Measurements from ENCODE around the gene CFAP61. TPM values are rescaled to one million over a fixed set of nuclear protein-coding genes. Genes with fewer than 3 reads are reported as not detected.

Gene CFAP61
- total RNA-seq, 1 experiment from 2014 or later = 0.28 TPM

GRCh38 chr20:20251317-20251716, 199.0 kb downstream of the CFAP61 start:
- H3K4me1 ChIP-seq (ENCODE audit: control insufficient read depth, insufficient read depth, low read length) = no peaks in the 10 kb centered on the region
- no peaks in the 10 kb centered on the region for H3K9me3 ChIP-seq (ENCODE audit: control insufficient read depth, insufficient read depth, low read depth, low read length)
- BruUV-seq (replicated peaks) = no TSS peak
- no peak overlapping the region for H3K4me3 ChIP-seq (ENCODE audit: low read depth in 2 of 2, low read length in 2 of 2)
- DNase-seq (ENCODE audit: low read depth, low spot score) (no peak), ATAC-seq (no peak)
- H3K27ac ChIP-seq (ENCODE audit: low read length) = no peak overlapping the region
- no peaks in the 10 kb centered on the region; the same call in 1 of the 2 replicates for H3K27me3 ChIP-seq (ENCODE audit: control insufficient read depth, insufficient read depth, low read length)
- CTCF ChIA-PET = interaction anchor here (1.4 kb wide), 1 partner anchor 14 kb away, joined by 3 read pairs; no protein-coding TSS in a partner anchor
- in situ Hi-C loops (cut with HindIII; ENCODE audit: low pct_unique_long_range_greater_than_20kb, low sequenced_read_pairs) = no loop called here
- TF ChIP-seq SIN3A (IDR thresholded peaks at IDR 0.05; ENCODE audit: borderline replicate concordance, insufficient read depth, low read depth, low read length) = no peak
- no peak for TF ChIP-seq REST (IDR thresholded peaks at IDR 0.05; ENCODE audit: insufficient read depth in 1 of 2, low read depth in 2 of 2, low read length in 1 of 2)
- TF ChIP-seq, protein P1, sequence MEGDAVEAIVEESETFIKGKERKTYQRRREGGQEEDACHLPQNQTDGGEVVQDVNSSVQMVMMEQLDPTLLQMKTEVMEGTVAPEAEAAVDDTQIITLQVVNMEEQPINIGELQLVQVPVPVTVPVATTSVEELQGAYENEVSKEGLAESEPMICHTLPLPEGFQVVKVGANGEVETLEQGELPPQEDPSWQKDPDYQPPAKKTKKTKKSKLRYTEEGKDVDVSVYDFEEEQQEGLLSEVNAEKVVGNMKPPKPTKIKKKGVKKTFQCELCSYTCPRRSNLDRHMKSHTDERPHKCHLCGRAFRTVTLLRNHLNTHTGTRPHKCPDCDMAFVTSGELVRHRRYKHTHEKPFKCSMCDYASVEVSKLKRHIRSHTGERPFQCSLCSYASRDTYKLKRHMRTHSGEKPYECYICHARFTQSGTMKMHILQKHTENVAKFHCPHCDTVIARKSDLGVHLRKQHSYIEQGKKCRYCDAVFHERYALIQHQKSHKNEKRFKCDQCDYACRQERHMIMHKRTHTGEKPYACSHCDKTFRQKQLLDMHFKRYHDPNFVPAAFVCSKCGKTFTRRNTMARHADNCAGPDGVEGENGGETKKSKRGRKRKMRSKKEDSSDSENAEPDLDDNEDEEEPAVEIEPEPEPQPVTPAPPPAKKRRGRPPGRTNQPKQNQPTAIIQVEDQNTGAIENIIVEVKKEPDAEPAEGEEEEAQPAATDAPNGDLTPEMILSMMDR (IDR thresholded peaks at IDR 0.05) = no peak
- no peak for TF ChIP-seq TCF7L2 (IDR thresholded peaks at IDR 0.05; ENCODE audit: low read depth, low read length)
- no peak for TF ChIP-seq POLR2AphosphoS5 (IDR thresholded peaks at IDR 0.05; ENCODE audit: low read depth, low read length)
- intact Hi-C loops (cut with micrococcal nuclease; ENCODE audit: unreplicated experiment) = no loop called here
- no peaks in the 10 kb centered on the region for H3K36me3 ChIP-seq (ENCODE audit: control insufficient read depth, insufficient read depth, low read length)
- POLR2A ChIA-PET = no interaction called here

- Histone ChIP-seq H3K27me3 (ENCODE audit: control insufficient read depth, insufficient read depth, low read length) (no peaks in the 10 kb centered on the region; the same call in 1 of the 2 replicates), H3K4me1 (ENCODE audit: control insufficient read depth, insufficient read depth, low read length) (no peaks in the 10 kb centered on the region), H3K27ac (ENCODE audit: low read length) (no peak overlapping the region), H3K36me3 (ENCODE audit: control insufficient read depth, insufficient read depth, low read length) (no peaks in the 10 kb centered on the region), H3K4me3 (ENCODE audit: low read depth in 2 of 2, low read length in 2 of 2) (no peak overlapping the region), H3K9me3 (ENCODE audit: control insufficient read depth, insufficient read depth, low read depth, low read length) (no peaks in the 10 kb centered on the region)
- CTCF ChIA-PET = interaction anchor here (1.4 kb wide), 1 partner anchor 15 kb away, joined by 3 read pairs; no protein-coding TSS in a partner anchor
- DNase-seq (ENCODE audit: low read depth, low spot score) = no peak
- BruUV-seq (replicated peaks) = no TSS peak
- POLR2A ChIA-PET = no interaction called here
- in situ Hi-C loops (cut with HindIII; ENCODE audit: low pct_unique_long_range_greater_than_20kb, low sequenced_read_pairs) = no loop called here
- ATAC-seq = no peak
- intact Hi-C loops (cut with micrococcal nuclease; ENCODE audit: unreplicated experiment) = no loop called here
- TF ChIP-seq REST (IDR thresholded peaks at IDR 0.05; ENCODE audit: insufficient read depth in 1 of 2, low read depth in 2 of 2, low read length in 1 of 2) = no peak
- TF ChIP-seq, protein P1 (IDR thresholded peaks at IDR 0.05) = no peak
- TF ChIP-seq SIN3A (IDR thresholded peaks at IDR 0.05; ENCODE audit: borderline replicate concordance, insufficient read depth, low read depth, low read length) = no peak
- no peak for TF ChIP-seq TCF7L2 (IDR thresholded peaks at IDR 0.05; ENCODE audit: low read depth, low read length)
Observed at GRCh38 chr20:20251836-20252235, 199.5 kb downstream of the CFAP61 start.
